ENCODE results near the gene TH.

TH gene

GRCh38 chr11:2171591-2172003, at the start of gene TH:
TSS of gene TH (minus strand) at chr11:2171815. CDS start at chr11:2171786, 29 bp downstream.
- DNase-seq, result no peak

- no peak for DNase-seq
Observed at GRCh38 chr11:2221024-2221423, 49.4 kb upstream of the TH start.

GRCh38 chr11:2220173-2220771, 48.7 kb upstream of the TH start:
- DNase-seq, result no peak

GRCh38 chr11:2219318-2220017, 47.9 kb upstream of the TH start:
- DNase-seq, result no peak

GRCh38 chr11:2218031-2218633, 46.5 kb upstream of the TH start:
- no peak for DNase-seq

- no peak for DNase-seq
Observed at GRCh38 chr11:2217211-2218030, 45.8 kb upstream of the TH start.

- DNase-seq, result no peak
Observed at GRCh38 chr11:2216400-2217064, 44.9 kb upstream of the TH start.

GRCh38 chr11:2215561-2216399, 44.2 kb upstream of the TH start:
- DNase-seq, result no peak

GRCh38 chr11:2215230-2215560, 43.6 kb upstream of the TH start:
- no peak for DNase-seq

GRCh38 chr11:2214527-2215229, 43.1 kb upstream of the TH start:
- DNase-seq, result no peak

GRCh38 chr11:2213890-2214526, 42.4 kb upstream of the TH start:
- no peak for DNase-seq

GRCh38 chr11:2213384-2213842, 41.8 kb upstream of the TH start:
- peak; percentile 47 for DNase-seq

- no peak for DNase-seq
Observed at GRCh38 chr11:2212411-2213251, 41.0 kb upstream of the TH start.

GRCh38 chr11:2211113-2211971, 39.7 kb upstream of the TH start:
- no peak for DNase-seq

- no peak for DNase-seq
Observed at GRCh38 chr11:2210366-2211112, 38.9 kb upstream of the TH start.

GRCh38 chr11:2209900-2210321, 38.3 kb upstream of the TH start:
- no peak for DNase-seq

GRCh38 chr11:2209370-2209801, 37.8 kb upstream of the TH start:
- no peak for DNase-seq
